Measurements from ENCODE around the gene PTMA.
A peak's percentile ranks its signal among the peaks of the same experiment; 100 is the strongest.
"Not testable (repeated sequence)": the region's sequence is repeated elsewhere in the genome, so short reads cannot be mapped to it uniquely, and the experiment has no call there.

PTMA gene, protein sequence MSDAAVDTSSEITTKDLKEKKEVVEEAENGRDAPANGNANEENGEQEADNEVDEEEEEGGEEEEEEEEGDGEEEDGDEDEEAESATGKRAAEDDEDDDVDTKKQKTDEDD

DNA sequence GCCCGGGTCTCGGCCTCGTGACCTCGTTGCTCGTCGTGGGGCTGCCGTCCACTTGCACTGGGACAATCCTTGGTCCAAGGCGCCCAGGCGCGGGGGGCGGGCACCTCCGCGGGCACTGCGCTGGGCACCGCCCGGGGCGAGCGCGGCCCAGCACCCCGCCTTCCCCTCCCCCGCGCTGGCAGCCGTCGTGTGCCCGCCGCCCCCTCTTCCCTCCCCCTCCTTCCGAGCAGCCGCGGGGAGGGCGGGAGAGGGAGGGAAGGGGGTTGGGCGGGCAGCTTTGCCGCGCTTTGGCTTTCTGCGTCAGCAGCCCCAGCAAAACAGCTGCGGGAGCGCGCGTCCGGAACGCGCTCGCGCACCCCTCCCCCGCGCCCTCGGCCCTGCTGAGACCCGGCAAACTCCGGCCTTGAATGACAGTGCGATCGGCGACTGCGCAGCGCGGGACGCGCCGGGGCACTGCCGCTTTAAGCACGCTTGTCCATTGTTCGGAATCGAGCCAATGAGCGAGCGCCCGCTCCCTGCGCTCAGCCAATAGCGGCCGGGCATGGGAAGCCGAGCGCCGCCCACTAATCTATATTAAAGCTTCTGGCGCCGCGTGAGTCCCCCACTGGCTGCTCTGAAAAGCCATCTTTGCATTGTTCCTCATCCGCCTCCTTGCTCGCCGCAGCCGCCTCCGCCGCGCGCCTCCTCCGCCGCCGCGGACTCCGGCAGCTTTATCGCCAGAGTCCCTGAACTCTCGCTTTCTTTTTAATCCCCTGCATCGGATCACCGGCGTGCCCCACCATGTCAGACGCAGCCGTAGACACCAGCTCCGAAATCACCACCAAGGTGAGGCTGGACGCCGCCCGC, at the start of gene PTMA:
Gene PTMA (plus strand): TSS at position 599 of the 846 bp plus-strand sequence. CDS start 182 bp downstream, at position 781.
- peak; percentile 97 for DNase-seq

DNA sequence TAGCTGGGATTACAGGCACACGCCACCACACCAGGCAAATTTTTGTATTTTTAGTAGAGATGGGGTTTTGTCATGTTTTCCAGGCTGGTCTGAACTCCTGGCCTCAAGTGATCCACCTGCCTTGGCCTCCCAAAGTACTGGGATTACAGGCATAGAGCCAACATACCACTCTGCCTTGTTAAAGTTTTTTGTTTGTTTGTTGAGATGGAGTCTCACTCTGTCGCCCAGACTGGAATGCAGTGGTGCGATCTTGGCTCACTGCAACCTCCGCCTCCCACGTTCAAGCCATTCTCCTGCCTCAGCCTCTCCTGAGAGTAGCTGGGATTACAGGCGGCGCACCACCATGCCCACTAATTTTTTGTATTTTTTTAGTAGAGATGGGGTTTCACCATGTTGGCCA, 48.3 kb upstream of the PTMA start:
- DNase-seq: not testable (repeated sequence)

DNA sequence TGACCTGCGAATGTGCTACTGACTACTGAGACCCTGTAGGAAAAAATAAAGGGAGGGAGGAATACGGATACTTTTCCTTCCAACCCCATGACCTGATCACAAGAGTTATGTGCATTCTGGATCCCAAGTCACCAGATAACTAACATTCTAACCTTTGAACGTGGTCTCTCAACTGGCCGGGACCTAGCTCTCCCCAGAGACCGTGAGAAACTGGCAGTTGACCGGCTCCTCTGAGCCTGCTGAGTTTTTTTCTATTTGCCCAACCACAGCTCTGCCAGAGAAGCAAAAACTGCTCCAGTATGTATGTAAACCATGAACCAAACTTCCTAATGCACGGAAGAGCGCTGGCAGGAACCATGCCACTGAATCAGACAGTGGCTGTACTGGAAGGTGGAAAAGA, 47.5 kb upstream of the PTMA start:
- no peak for DNase-seq

DNA sequence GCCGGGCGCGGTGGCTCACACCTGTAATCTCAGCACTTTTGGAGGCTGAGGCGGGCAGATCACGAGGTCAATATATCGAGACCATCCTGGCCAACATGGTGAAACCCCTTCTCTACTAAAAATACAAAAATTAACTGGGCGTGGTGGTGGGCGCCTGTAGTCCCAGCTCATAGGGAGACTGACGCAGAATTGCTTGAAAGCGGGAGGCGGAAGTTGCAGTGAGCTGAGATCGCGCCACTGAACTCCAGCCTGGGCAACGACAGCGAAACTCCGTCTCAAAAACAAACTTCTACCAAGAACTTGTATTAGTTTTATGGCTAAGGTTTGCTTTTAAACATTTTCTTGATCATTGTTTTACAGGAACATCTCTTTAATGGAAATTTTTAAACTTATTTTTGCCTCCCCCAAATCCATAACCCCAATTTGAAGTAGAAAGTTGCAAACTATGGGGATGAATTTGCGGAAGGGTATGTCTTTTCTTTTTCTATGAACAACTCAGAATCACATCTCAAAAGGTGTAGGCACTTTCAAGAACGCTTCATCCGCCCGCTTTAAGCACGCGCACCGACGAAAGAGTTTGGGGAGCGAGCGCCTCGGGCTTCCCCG, 46.8 kb upstream of the PTMA start:
- no peak for DNase-seq

DNA sequence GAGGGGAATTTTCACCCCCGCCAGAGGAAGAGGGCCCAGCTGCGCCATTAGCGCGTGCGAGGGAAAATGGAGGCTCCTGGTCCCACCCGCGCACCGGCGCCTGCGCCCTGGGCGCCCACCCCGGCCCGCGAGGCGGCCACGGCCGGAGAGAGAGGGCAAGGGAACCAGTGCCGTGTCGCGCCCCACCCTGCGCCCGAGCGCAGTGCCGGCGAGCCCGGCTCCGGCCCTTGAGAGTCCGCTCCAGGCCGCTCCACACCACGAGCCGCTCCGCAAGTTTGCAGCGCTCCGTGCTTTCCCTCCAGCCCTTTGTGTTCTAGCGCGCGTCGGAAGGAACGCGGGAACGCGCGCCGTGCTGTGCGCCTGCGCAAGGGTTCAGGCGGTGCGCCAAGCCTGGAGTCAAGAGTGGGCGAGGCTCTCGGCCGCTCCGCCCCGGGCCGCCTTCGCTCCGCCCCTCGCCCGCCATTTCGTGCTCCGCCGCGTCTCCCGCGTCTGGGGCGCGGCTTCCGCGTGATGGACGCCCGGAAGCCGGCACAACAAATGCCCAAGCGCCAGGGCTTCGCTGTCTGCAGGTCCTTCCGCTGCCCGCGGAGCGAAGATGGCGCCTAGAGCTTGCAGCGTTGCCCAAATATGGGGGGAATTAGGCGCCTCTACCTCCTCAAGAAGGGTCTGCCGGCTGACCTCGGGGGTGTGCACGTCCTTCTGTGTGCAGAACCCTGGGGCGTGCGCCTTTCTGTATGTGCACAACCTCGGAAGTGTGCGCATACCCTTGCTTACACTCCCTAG, 46.1 kb upstream of the PTMA start:
- DNase-seq: no peak

DNA sequence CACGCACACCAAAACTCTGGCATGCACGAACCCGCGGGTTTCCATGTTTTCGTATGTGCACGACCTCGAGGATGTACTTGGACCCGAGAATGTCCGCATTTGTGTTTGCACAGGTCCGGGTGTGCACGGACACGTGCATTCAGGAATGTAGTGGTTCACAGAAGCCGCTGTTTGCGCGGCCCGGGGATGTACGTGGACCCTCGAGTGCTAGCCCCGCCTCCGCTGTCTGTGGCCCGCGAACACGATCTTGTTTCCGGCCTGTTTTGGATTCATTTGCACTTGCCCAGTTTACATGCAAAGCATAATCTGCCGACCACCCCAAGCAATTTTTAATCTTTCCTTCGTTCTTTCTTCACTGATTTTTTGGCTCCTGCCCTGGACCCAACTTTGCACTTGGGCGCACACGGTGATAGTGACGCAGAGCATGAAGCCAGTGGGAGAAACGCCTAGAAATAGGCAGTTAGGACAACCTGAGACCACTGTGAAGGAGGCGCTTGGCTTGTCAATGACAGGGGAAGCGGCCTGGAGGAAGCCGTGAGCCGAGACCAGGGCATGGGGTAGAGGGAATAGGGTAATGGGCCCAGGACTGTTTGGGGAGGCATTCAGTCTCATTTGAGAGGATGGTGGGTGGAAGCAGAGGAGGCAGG, 45.4 kb upstream of the PTMA start:
- DNase-seq: no peak

DNA sequence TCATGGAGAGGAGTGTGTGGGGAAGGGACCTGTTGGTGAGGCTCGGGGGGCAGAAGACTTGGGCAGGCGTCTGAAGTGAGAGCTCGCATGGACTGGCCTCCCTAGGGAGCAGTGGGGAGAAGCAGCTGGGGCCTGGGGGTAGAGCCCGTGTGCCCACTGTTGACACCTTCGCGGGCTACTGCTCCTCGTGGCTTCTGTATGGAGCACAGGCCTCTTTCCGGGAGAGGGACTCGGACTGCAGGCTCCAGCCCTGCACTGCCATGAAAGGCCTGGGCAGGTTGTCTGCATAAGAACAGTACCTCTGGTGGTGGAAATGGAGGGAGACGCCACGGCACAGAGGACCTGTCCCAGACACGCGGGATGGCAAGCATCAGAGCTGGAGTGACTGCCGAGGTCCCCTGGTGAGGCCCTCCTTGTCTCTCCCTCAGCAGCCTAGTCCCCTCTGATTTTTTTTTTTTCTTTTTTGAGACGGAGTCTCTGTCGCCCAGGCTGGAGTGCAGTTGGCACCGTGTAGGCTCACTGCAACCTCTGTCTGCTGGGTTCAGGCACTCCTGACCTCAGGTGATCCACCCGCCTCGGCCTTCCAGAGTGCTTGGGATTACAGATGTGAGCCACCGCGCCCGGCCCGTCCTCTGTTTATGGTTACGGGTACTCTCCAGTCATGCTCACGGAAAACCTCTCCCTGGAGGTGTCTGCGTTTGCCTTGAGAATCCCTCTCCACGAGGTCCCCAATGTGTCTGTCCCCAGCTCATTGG, 44.7 kb upstream of the PTMA start:
- no peak for DNase-seq

DNA sequence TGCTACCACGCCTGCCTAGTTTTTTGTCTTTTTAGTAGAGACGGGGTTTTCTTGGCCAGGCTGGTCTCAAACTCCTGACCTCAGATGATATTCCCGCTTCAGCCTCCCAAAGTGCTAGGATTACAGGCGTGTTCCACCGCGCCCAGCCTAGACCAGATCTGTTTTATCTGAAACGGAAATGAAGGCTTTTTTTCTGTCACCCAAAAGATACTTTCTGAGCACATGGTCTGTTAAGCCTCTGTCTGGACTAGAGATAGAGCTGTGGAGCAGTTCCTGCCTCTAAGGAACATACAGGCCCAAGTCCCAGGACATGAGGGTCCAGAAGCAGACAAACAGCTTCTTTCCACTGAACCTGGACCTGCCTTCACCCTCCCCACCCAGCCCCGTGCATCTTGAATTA, 43.6 kb upstream of the PTMA start:
- DNase-seq: no peak

DNA sequence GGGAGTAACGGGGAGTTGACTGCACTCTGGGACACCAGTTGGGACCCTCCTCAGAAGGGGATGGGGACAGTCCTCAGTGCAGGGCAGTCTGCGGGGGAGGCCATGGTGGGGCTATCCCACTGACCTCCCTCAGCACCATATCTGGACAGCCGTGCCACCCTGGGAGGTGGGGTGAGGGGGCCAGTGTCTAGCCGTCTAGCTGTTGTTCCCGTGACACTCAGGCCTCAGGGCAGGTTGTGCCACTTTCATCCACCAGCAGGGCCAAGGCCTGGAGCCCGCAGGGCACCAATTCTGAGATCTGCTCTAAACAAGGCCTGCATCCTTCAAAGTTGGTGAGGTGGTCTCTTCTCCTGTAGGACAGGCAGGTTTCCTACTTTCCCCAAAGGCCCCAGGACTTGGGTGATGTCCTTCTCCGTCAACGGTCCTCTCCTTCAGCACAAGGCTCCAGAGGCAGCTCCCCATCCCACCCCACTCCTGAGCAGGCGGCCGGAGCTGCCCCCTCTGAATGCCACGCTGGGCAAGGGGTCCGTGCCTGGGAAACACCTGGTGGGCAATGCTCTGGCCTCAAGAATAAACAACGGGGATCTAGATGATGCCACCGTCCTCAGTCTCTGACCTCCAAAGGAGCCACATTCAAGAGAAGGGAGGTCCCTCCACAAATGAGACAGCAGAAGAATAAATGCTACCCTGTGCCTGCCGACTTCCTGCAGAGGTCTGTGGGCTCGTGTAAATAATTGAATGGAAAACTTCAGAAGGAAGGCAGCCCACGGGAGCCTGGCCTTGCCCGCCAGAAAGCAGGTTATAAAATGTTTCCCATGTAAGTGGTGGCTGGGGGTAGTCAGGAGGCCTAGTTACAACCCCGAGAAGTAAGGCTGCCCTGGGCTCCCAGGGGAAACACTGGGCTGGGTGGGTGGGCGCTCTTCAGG, 42.8 kb upstream of the PTMA start:
- DNase-seq: no peak

DNA sequence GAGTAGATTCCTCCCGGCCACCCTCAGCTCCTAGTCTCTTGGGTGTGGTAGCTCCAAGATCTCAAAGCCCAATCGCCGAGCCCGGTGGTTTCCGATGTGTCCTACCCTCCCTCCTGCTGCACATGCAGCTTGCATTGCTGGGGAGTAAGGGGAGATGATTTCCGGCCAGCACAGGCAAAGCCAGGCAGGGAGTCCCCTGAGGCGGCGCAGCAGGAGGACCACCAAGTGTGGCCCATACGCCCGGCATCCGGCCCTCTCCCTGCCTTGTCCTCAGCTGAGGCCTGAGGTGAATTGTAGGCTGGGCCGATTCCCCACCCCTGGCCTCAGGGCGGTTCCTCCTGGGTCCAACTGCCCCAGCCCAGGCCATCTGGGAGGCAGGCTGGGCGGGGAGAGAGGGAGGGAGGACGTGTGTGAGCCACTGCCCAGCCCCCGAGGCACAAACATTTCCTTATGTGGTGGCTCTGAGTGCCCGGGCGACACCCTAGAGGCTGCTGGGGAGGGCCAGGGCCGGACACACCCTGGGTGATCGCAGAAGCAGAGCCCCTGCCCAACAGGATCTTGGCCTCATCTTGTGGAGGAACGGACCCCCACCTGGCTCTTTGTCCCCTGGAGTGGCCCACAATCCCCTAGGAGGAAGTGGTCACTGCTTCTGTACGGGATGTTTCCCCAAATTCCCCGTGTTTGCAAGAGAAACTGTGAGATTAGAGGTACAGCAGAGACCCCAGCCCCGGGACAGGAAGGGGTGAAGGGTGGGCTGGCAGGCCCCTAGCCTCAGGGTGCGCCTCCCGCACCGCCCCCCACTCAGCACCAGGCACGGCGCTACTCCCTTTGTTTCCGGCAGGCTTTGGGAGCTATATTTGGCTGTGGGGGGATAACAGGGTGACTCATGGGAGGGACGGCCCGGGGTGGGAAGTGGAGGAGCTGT, 41.9 kb upstream of the PTMA start:
- DNase-seq: no peak

DNA sequence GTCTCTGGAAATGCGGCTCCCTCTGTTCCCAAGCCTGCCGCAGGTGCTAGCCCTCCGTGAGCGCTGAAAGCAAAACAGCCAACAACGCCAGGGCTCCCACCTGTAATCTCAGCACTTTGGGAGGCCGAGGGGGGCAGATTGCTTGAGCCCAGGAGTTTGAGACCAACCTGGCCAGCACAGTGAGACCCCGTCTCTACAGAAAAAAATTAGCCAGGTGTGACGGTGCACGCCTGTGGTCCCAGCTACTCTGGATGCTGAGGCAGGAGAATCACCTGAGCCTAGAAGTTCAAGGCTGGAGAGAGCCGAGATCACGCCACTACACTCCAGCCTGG, 41.3 kb upstream of the PTMA start:
- no peak for DNase-seq

DNA sequence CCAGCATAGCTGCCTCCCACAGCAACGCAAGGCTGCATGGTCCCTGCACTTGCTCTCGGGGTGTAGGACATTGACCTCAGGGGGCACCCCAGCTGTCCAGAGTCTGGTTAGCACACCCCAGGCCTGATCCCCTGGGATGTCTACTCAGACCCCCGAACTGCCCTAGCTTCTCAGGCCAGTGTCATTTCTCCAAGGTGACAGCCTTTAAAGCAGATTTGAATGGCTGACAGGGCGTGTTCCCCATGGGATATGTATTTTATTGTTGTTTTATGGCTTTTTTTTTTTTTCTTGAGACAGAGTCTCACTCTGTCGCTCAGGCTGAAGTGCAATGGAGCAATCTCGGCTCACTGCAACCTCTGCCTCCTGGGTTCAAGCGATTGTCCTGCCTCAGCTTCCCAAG, 40.8 kb upstream of the PTMA start:
- no peak for DNase-seq

DNA sequence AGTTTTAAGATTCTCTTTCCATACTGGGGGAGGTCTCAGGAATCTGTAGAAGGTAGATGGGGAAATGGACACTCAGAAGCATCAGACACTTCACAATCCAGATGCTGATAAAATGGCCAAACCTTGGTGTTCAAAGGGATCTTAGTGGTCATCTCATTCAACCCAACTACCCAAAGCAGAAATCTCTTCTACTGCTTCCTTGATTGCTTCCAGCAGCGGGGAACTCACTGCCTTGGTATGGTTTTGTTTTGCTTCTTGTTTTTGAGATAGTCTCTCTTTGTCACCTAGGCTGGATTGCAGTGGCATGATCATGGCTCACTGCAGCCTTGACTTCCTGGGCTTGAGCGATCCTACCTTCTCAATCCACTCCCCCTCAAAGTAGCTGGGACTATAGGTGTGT, 39.3 kb upstream of the PTMA start:
- DNase-seq: no peak

DNA sequence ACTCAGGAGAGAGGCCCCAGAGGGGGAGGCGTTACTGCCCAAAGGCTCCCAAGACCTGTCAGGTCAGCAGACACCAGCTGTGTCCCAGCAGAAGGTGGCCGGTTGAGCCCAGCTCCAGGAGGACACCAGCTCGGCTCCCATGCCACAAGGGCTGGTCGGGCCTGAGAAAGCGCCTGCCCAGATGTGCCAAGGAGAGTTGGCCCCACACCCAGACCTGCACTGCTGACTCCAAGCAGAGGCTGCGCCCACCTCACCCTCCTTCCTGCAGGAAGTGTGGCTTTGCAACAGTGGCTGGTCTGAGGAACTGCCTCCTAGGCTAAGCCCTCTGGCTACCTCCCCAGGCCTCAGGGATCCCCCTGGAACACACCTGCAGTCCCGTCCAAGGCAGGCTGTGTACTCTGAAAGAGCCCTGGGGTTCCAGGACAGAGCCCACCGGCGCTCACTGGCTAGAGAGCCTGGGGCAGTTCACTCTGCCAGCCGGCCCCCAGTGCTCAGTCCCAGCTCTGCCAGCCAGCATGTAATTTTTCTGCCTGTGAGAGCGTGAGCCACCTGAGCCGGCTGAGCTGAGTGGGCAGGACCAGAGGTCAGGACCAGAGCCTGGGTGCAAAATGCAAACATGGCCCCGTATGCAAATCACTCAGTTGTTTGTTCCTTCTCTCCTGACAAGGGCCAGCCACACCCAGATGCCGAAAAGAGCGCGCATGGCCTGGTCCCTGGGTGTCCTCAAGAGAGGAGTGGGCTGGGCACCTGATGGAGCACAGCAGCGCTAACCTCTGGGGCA, 36.9 kb upstream of the PTMA start:
- no peak for DNase-seq

DNA sequence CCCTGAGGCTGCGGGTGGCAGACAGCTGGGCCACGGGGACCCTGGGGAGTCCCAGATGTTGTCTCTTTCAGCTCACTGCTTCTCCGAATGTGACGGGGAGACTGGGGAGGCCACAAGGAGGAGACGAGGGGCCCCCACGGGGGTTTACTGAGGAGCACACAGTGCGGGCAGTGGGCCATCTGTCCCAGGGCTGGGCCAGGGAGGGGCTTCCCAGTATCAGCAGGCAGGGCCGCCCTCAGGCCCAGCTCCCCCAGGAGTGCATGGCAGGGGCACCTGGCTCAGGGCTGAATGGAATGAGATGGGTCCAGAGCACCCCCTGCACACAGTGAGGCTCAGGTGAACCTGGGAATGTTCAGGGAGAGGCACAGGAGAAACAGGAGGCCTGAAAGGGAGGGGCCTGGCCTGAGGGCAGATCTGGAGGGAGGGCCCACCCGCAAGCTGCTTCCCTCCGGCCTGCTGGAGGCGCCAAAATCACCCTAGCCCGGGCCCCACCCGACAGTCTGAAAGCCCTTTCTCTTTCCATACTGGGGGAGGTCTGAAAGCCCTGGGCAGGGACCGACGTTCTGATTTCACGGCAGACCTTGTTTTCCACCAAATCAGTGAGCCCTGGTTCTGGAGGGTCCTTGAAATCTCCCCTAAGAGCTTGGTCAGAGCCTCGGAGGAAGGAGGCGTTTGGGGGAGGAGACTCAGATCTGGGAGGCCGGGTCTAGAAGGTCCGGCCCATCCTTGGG, 35.5 kb upstream of the PTMA start:
- no peak for DNase-seq

DNA sequence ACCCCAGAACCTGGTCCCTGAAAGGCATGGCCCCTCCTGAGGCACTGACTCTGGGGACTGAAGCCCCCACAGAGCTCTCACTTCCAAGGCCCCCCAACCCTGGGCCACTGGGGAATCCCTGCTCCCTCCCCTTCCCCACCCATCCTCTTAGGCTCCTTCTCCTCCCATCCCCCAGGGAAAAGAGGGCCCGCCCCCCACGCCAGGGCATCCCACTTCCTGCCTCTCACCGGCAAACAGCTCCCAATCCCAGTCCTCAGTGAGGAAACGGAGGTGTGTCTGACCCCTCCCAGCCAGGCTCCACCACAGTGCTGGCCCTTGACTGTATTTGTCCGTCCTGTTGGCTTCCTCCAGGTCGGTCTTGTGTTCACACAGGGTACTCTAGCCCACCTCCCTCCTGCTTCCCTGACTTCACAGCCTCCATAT, 35.0 kb upstream of the PTMA start:
- DNase-seq: no peak

DNA sequence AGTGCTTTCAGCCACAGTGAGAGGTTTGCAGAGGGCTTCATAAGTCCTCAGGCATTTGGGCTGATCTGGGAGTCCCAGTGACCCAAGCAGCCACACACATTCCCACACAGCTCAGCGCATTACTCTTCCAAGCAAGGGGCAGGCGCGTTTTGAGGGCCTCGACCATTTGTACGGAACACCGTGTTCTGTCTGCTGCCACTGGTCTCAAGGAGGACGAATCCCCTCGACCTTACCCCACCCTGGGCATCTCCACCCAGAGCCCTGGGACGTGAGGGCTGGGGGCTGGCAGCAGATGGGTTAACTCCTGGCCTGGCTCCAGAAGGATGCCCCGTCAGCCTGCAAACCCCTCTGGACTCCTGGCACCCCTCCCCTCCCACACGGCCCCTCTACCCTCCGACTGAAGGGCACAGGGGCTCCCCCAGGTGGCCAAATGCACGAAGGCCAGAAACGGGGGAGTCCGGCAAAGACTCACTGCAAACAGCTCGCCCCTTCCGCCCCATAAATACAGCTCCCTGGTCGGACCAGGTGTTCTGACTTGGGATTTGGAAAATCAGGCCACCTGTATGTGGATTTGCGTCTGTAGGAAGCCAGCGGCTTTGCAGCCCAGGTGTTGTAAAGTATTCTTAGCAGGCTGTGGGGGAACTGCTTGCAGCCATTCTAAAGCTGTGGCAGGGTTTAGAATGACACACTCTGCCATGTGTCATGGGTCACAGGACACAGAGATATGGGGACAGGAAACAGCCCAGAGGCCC, 33.6 kb upstream of the PTMA start:
- DNase-seq: no peak

DNA sequence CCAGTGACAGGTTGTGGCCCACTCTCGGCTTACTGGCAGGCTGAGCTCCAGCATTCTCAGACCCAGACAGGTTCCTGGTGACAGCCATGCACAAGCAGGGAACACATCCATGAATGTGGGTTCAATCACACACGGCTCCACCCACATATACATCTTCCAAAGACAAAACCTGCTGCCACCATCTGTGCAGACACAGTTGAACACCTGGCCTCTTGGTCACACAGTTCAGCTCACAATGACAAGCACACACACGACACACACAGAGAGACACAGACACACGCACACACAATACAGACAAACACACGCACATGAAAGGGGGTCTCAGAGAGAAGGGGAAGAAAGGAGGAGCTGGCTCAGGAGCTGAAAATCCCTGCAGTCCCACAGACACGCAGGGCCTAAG, 32.1 kb upstream of the PTMA start:
- no peak for DNase-seq

Data from NCI-H1105 treated with DMSO at 0.1 percent for 48 hours (cell line).